ENCODE results near the gene CIT. TPM values are rescaled to one million over a fixed set of nuclear protein-coding genes. Genes with fewer than 3 reads are reported as not detected.

Gene CIT
- total and polyA plus RNA-seq, 8 donors: 0.38 to 2.7 (median 0.84) TPM

GRCh38 chr12:119841433-119842210, 35.5 kb downstream of the CIT start:
- no peak overlapping the region for H3K27ac ChIP-seq
- no peaks in the 10 kb centered on the region for H3K9me3 ChIP-seq
- ATAC-seq (no peak), DNase-seq (no peak), FAIRE-seq (no peak)
- intact Hi-C loops (cut with DNase I): no loop called here
- TF ChIP-seq CTCF (IDR thresholded peaks at IDR 0.05): no peak
- H3K36me3 ChIP-seq: no peaks in the 10 kb centered on the region
- WGBS, 2 donors: 94 to 97% methylated on average over 8 of the region's 8 CpGs
- no peaks in the 10 kb centered on the region for H3K27me3 ChIP-seq
- no peaks in the 10 kb centered on the region for H3K4me1 ChIP-seq
- no peak overlapping the region for H3K4me3 ChIP-seq

- Histone ChIP-seq H3K9me3 (no peaks in the 10 kb centered on the region), H3K4me1 (no peaks in the 10 kb centered on the region), H3K27me3 (no peaks in the 10 kb centered on the region), H3K27ac (no peak overlapping the region), H3K4me3 (no peak overlapping the region), H3K36me3 (no peaks in the 10 kb centered on the region)
- TF ChIP-seq CTCF (IDR thresholded peaks at IDR 0.05): no peak
- no peak for ATAC-seq
- intact Hi-C loops (cut with DNase I): no loop called here
- 87 to 94% methylated on average over 3 of the region's 3 CpGs for WGBS, 2 donors
- DNase-seq: no peak
- FAIRE-seq: no peak
These were observed 36.5 kb downstream of the CIT start for GRCh38 chr12:119840582-119840981.

- Histone ChIP-seq H3K27ac (no peak overlapping the region), H3K4me3 (no peak overlapping the region), H3K36me3 (no peaks in the 10 kb centered on the region), H3K4me1 (no peaks in the 10 kb centered on the region), H3K27me3 (no peaks in the 10 kb centered on the region), H3K9me3 (no peaks in the 10 kb centered on the region)
- no peak for FAIRE-seq
- no peak for TF ChIP-seq CTCF (IDR thresholded peaks at IDR 0.05)
- intact Hi-C loops (cut with DNase I): no loop called here
- no peak for DNase-seq
- no peak for ATAC-seq
- 95 to 97% methylated on average over 4 of the region's 4 CpGs for WGBS, 2 donors
These were observed 37.0 kb downstream of the CIT start for GRCh38 chr12:119840168-119840567.

GRCh38 chr12:119838826-119839600, 38.1 kb downstream of the CIT start:
- DNase-seq (no peak), ATAC-seq (no peak), FAIRE-seq (no peak)
- intact Hi-C loops (cut with DNase I): no loop called here
- Histone ChIP-seq H3K36me3 (no peaks in the 10 kb centered on the region), H3K4me3 (no peak overlapping the region), H3K4me1 (no peaks in the 10 kb centered on the region), H3K9me3 (no peaks in the 10 kb centered on the region), H3K27me3 (no peaks in the 10 kb centered on the region), H3K27ac (no peak overlapping the region)
- WGBS, 2 donors: 92 to 95% methylated on average over 14 of the region's 14 CpGs
- TF ChIP-seq CTCF (IDR thresholded peaks at IDR 0.05): no peak

- TF ChIP-seq CTCF (IDR thresholded peaks at IDR 0.05): no peak
- DNase-seq: no peak
- Histone ChIP-seq H3K27ac (no peak overlapping the region), H3K4me1 (no peaks in the 10 kb centered on the region), H3K4me3 (no peak overlapping the region), H3K36me3 (no peaks in the 10 kb centered on the region), H3K9me3 (no peaks in the 10 kb centered on the region), H3K27me3 (no peaks in the 10 kb centered on the region)
- WGBS, 2 donors: 57 to 79% methylated on average over 1 of the region's 1 CpG
- ATAC-seq: no peak
- no peak for FAIRE-seq
- intact Hi-C loops (cut with DNase I): no loop called here
These were observed 40.3 kb downstream of the CIT start for GRCh38 chr12:119836781-119837180.

Data from pancreas (tissue), 10 donors.